ENCODE data around the gene SLC19A2. TPM values are rescaled to one million over a fixed set of nuclear protein-coding genes. Genes with fewer than 3 reads are reported as not detected.

SLC19A2 gene
- total RNA-seq, result 7.2 and 9.0 TPM in 2 replicates

GRCh38 chr1:169485431-169486280 is at the start of gene SLC19A2:
Gene SLC19A2 (minus strand): TSS chr1:169485944. CDS start chr1:169485766, 178 bp downstream.

GRCh38 chr1:169427081-169427641 is 58.6 kb downstream of the SLC19A2 start, which contains the start of gene CCDC181:
Gene CCDC181 (minus strand): TSS chr1:169427474. CDS start chr1:169424927, 2,547 bp downstream.

Other genes with a start within 250 kb of the SLC19A2 start
- gene NME7, start 118.1 kb downstream of the SLC19A2 start, total RNA-seq, result 12.9 and 25.2 TPM in 2 replicates
- 23.7 and 24.7 TPM in 2 replicates for gene BLZF1, start 117.7 kb downstream of the SLC19A2 start, total RNA-seq
- 0.51 and 1.1 TPM in 2 replicates for gene CCDC181, start 58.5 kb downstream of the SLC19A2 start, total RNA-seq
- gene F5, start 100.5 kb upstream of the SLC19A2 start, total RNA-seq, result under 0.01 and 0.07 TPM in 2 replicates
- not detected in 2 replicates for gene SELP, start 144.2 kb upstream of the SLC19A2 start, total RNA-seq
- gene SELL, start 225.7 kb upstream of the SLC19A2 start, total RNA-seq, result not detected in 2 replicates
- not detected in 2 replicates for gene SELE, start 248.1 kb upstream of the SLC19A2 start, total RNA-seq

Measured in airway epithelial cell (primary cell).